IMR-90 (cell line): ENCODE results near the gene SF3B1. TPM values are rescaled to one million over a fixed set of nuclear protein-coding genes. Genes with fewer than 3 reads are reported as not detected.
A peak's percentile ranks its signal among the peaks of the same experiment; 100 is the strongest.
"Not testable (repeated sequence)": the region's sequence is repeated elsewhere in the genome, so short reads cannot be mapped to it uniquely, and the experiment has no call there.

Experiments
- ATAC-seq: fragments of 200-7000 bp; cut with Tn5 transposase; 2 replicates; pipeline ENCODE4 v1.9.1; 2020; ENCODE audit warnings: low read depth, mild to moderate bottlenecking, moderate library complexity
- BruUV-seq: library from RNA; stranded (reverse); fragments of 400-500 nt; replicated peaks from 2 replicates; lab custom pipeline; 2021; lab: Mats Ljungman, UMichigan
- CTCF ChIA-PET: fragments of 300-600 bp; formaldehyde crosslinking; extraction: SDS; loops from one replicate; lab custom pipeline; 2021; ENCODE audit warnings: antibody characterized with exemption; lab: Yijun Ruan, JAX
- POLR2A ChIA-PET: fragments of 300-600 bp; sonication (Branson Sonifier 250); formaldehyde crosslinking; loops from one replicate; lab custom pipeline; 2022; ENCODE audit warnings: antibody characterized with exemption; ENCODE audit not compliant: unreplicated experiment; lab: Charles Lee
- DNase-seq: peaks from one replicate; pipeline ENCODE4 v3.0.0; 2013
- H2AFZ ChIP-seq: replicated peaks from 2 replicates; pipeline ENCODE3; 2013; ENCODE audit warnings: low read length, mild to moderate bottlenecking; ENCODE audit not compliant: poor library complexity
- H2AK5ac ChIP-seq: 2 replicates; pipeline ENCODE4 v1.6.1; 2013; ENCODE audit warnings: low read depth, low read length, inconsistent platforms
- H2AK9ac ChIP-seq: replicated peaks from 2 replicates; pipeline ENCODE3; 2013; ENCODE audit warnings: mild to moderate bottlenecking, low read depth, low read length, moderate library complexity; ENCODE audit not compliant: poor library complexity
- H2BK120ac ChIP-seq: 2 replicates; pipeline ENCODE4 v1.6.1; 2013; ENCODE audit warnings: low read depth, low read length, inconsistent platforms
- H2BK15ac ChIP-seq: 3 replicates; pipeline ENCODE4 v1.6.1; 2013; ENCODE audit warnings: low read depth, low read length, inconsistent platforms
- H2BK20ac ChIP-seq: 2 replicates; pipeline ENCODE4 v1.6.1; 2013; ENCODE audit warnings: low read depth, mild to moderate bottlenecking, inconsistent platforms, low read length, moderate library complexity
- H2BK5ac ChIP-seq: 2 replicates; pipeline ENCODE4 v1.6.1; 2013; ENCODE audit warnings: mild to moderate bottlenecking, low read depth, low read length, inconsistent platforms; ENCODE audit not compliant: poor library complexity, severe bottlenecking
- H3K14ac ChIP-seq: replicated peaks from 2 replicates; pipeline ENCODE4 v1.6.1; 2013; ENCODE audit warnings: low read depth, low read length, inconsistent platforms
- H3K18ac ChIP-seq: 2 replicates; pipeline ENCODE4 v1.6.1; 2013; ENCODE audit warnings: low read depth, low read length, control low read depth
- H3K23ac ChIP-seq: 2 replicates; pipeline ENCODE4 v1.6.1; 2013; ENCODE audit warnings: low read depth, low read length, inconsistent platforms
- H3K27ac ChIP-seq: 2 replicates; pipeline ENCODE4 v1.5.1; 2013; ENCODE audit warnings: mild to moderate bottlenecking, control low read depth, low read length; ENCODE audit not compliant: insufficient read depth
- H3K27me3 ChIP-seq: 2 replicates; pipeline ENCODE4 v1.6.1; 2013; ENCODE audit warnings: low read length; ENCODE audit not compliant: control insufficient read depth, insufficient read depth
- H3K36me3 ChIP-seq: 2 replicates; pipeline ENCODE4 v1.6.1; 2013; ENCODE audit warnings: low read length, mixed read lengths; ENCODE audit not compliant: control insufficient read depth, insufficient read depth
- H3K4ac ChIP-seq: 2 replicates; pipeline ENCODE4 v1.6.1; 2013; ENCODE audit warnings: low read depth, low read length, inconsistent platforms
- H3K4me1 ChIP-seq: 2 replicates; pipeline ENCODE4 v1.6.1; 2013; ENCODE audit warnings: low read length, mixed read lengths; ENCODE audit not compliant: control insufficient read depth, insufficient read depth
- H3K4me2 ChIP-seq: 2 replicates; pipeline ENCODE4 v1.6.1; 2013; ENCODE audit warnings: low read depth, mild to moderate bottlenecking, control low read depth, low read length, moderate library complexity
- H3K4me3 ChIP-seq: 2 replicates; pipeline ENCODE4 v1.5.1; 2013; ENCODE audit warnings: low read depth, mild to moderate bottlenecking, control low read depth, low read length, moderate library complexity; ENCODE audit not compliant: insufficient read depth
- H3K56ac ChIP-seq: 2 replicates; pipeline ENCODE4 v1.6.1; 2013; ENCODE audit warnings: low read length, inconsistent platforms; ENCODE audit not compliant: insufficient read depth; ENCODE audit errors: extremely low read depth
- H3K79me1 ChIP-seq, 2 experiments: 2 replicates each; pipeline ENCODE4 v1.6.1; 2013; ENCODE audit warnings: low read length in 2 of 2, inconsistent platforms in 1 of 2, low read depth in 1 of 2
- H3K9ac ChIP-seq: 2 replicates; pipeline ENCODE4 v1.6.1; 2013; ENCODE audit warnings: low read depth, low read length, control low read depth
- H3K9me1 ChIP-seq: 2 replicates; pipeline ENCODE4 v1.6.1; 2013; ENCODE audit warnings: low read length, inconsistent platforms; ENCODE audit not compliant: insufficient read depth
- H3K9me3 ChIP-seq: 2 replicates; pipeline ENCODE4 v1.6.1; 2013; ENCODE audit warnings: low read length; ENCODE audit not compliant: control insufficient read depth, insufficient read depth
- H4K20me1 ChIP-seq: 2 replicates; pipeline ENCODE4 v1.6.1; 2013; ENCODE audit warnings: low read length, inconsistent platforms; ENCODE audit not compliant: insufficient read depth
- H4K5ac ChIP-seq: 2 replicates; pipeline ENCODE4 v1.6.1; 2013; ENCODE audit warnings: mild to moderate bottlenecking, low read depth, low read length, control low read depth
- H4K8ac ChIP-seq, 2 experiments: 2 replicates each; pipeline ENCODE4 v1.6.1; 2013; ENCODE audit warnings: low read depth in 2 of 2, low read length in 2 of 2, control low read depth in 1 of 2, inconsistent platforms in 1 of 2
- H4K91ac ChIP-seq: 2 replicates; pipeline ENCODE4 v1.6.1; 2013; ENCODE audit warnings: low read depth, low read length, inconsistent platforms; ENCODE audit not compliant: insufficient read depth
- CHD1 ChIP-seq: IDR thresholded peaks from 2 replicates; pipeline ENCODE4 v1.6.1; 2012; ENCODE audit warnings: low read depth, low read length, improper control_type of control experiment
- MAZ ChIP-seq: IDR thresholded peaks from 2 replicates; pipeline ENCODE4 v1.6.1; 2012; ENCODE audit warnings: low read depth, mild to moderate bottlenecking, low read length, improper control_type of control experiment, moderate library complexity, borderline replicate concordance
- RAD21 ChIP-seq: IDR thresholded peaks from 2 replicates; pipeline ENCODE4 v1.6.1; 2012; ENCODE audit warnings: low read length, improper control_type of control experiment
- WGBS, 2 experiments: methylation state at CpG; one replicate each; pipeline versions ENCODE4 v1.1.5 to v1.1.7; 2013; ENCODE audit warnings: missing lambda C conversion rate in 2 of 2; ENCODE audit not compliant: insufficient read length in 1 of 2; ENCODE audit errors: extremely low coverage in 2 of 2; 5-methylcytosine and 5-hydroxymethylcytosine counted together
- dilution Hi-C: fragments of 300-500 bp; cut with HindIII; formaldehyde crosslinking; loops from one replicate; pipeline ENCODE4 v1.14.3; 2018; ENCODE audit warnings: low sequenced_read_pairs; ENCODE audit not compliant: unreplicated experiment
- in situ Hi-C: fragments of 300-500 bp; cut with MboI; formaldehyde crosslinking; loops from 3 replicates; pipeline ENCODE4 v1.14.3; 2019; ENCODE audit warnings: low sequenced_read_pairs, inconsistent platforms, mixed read lengths
- intact Hi-C: fragments of 100-400 bp; cut with micrococcal nuclease; formaldehyde crosslinking; loops from 2 replicates; pipeline ENCODE4 v1.10.0; 2022
- polyA plus RNA-seq, 3 experiments: library from polyadenylated mRNA; depleted of rRNA; stranded (reverse); fragments of >200 nt; gene quantifications; 2 replicates each; pipeline ENCODE4 v1.2.3, GENCODE V29; 2012; ENCODE audit warnings: low replicate concordance in 1 of 3
- total RNA-seq: library from RNA; depleted of rRNA; stranded (reverse); fragments of >200 nt; gene quantifications from 2 replicates; pipeline ENCODE4 v1.2.3, GENCODE V29; 2012

The SF3B1 gene
- total and polyA plus RNA-seq, 2 of the 4 experiments (the other 2 are of a cell fraction) = 326 to 942 TPM

DNA sequence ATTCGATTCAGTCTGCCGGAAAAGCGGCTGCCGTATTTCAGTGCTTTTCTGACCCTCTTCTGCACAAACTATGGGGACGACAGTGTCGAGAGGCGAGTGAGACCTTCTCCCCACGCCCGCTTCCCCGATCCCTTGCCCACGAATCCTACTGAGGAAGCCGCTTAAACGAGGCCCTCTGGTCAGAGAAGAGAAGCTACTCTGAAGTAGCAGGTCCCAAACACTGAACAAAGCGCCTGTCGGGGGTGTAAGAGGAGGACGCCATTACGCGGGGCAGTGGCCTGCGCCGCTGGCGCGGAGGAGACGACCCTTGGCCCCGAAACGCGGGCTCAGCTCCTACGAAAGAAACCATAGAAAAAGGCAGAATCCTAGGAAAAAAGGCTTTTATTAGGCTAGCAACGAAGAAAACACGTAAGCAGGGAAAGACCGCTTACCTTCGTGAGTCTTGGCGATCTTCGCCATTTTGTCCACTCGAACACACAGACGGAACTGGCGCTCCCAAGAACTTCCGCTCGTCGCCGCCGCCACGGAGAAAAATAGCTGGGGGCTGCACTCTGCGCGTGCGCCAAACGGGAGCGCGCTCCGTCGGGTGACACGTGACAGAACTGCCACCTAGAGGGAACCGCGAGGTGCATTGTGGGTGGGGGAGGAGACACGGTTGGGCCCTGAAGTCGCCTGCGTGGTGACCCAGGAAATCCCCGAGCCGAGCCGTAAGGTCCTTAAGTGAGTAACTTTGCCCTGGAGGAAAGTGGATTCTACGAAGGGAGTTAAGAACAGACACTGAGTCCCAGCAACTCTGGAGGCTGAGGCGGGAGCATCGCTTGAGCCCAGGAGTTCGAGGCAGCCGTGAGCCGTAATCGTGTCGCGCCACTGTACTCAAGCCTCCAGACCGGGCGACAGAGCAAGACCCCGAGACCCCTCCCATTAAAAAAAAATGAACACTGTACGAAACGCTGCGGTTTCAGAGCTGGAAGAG, at the start of gene SF3B1 (continued):
- TF ChIP-seq RAD21 (no peak), CHD1 (peak; percentile 96; the same call in 1 of the 2 replicates), MAZ (peak; percentile 73; the same call in 1 of the 2 replicates)

DNA sequence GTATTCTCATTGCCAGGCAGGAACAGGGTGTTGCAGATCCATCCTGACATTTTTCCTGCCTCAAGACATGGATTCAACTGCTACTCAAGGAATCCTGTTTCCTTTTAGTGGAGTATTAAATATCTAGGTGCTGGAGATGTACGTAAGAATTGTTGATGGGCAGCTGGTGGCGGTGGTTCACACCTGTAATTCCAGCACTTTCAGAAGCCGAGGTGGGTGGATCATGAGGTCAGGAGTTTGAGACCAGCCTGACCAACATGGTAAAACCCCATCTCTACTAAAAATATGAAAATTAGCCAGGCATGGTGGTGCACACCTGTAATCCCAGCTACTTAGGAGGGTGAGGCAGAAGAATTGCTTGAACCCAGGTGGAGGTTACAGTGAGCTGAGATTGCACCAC, 49.4 kb upstream of the SF3B1 start:
- H3K27me3 ChIP-seq, H4K5ac ChIP-seq, DNase-seq, H3K27ac ChIP-seq, dilution Hi-C loops, intact Hi-C loops, H2AK5ac ChIP-seq, H3K14ac ChIP-seq, H3K4ac ChIP-seq, H4K8ac ChIP-seq, H3K79me1 ChIP-seq, H3K9ac ChIP-seq, H2AK9ac ChIP-seq, H2AFZ ChIP-seq, H3K23ac ChIP-seq, H2BK5ac ChIP-seq, H3K18ac ChIP-seq, ATAC-seq, H3K9me3 ChIP-seq, H3K9me1 ChIP-seq, H3K4me3 ChIP-seq, BruUV-seq, H2BK120ac ChIP-seq, in situ Hi-C loops, H4K91ac ChIP-seq, H4K20me1 ChIP-seq, H3K56ac ChIP-seq, H3K4me2 ChIP-seq, H2BK20ac ChIP-seq, H2BK15ac ChIP-seq, H3K4me1 ChIP-seq: not testable (repeated sequence)
- POLR2A ChIA-PET = interaction anchor here (1.1 kb wide), 1 partner anchor 16 kb away, joined by 4 read pairs; the partner anchor contains the start of gene HSPD1
- CTCF ChIA-PET = interaction anchor here (0.7 kb wide), 1 partner anchor 12 kb away, joined by 8 read pairs; no protein-coding TSS in a partner anchor
- H3K36me3 ChIP-seq = peaks cover 34% of the 10 kb centered on the region
- no CpG with 5 or more reads among the region's 3 CpGs for WGBS, 2 experiments
